Esophagus mucosa (tissue), 1 donor: ENCODE measurements around the gene RGR. TPM values are rescaled to one million over a fixed set of nuclear protein-coding genes. Genes with fewer than 3 reads are reported as not detected.
A peak's percentile ranks its signal among the peaks of the same experiment; 100 is the strongest.
"Not testable (repeated sequence)": the region's sequence is repeated elsewhere in the genome, so short reads cannot be mapped to it uniquely, and the experiment has no call there.

ENCODE experiments used
- ATAC-seq: fragments of 200-7000 bp; cut with Tn5 transposase; one replicate; pipeline ENCODE4 v1.9.1; 2020
- total RNA-seq: library from RNA; stranded (reverse); gene quantifications from one replicate; pipeline ENCODE4 v1.2.4, GENCODE V29; 2023
- donor health status: DM: yes; HTN: yes; CAD: no.

Gene RGR
- total RNA-seq, 1 donor from 2014 or later: not detected

DNA sequence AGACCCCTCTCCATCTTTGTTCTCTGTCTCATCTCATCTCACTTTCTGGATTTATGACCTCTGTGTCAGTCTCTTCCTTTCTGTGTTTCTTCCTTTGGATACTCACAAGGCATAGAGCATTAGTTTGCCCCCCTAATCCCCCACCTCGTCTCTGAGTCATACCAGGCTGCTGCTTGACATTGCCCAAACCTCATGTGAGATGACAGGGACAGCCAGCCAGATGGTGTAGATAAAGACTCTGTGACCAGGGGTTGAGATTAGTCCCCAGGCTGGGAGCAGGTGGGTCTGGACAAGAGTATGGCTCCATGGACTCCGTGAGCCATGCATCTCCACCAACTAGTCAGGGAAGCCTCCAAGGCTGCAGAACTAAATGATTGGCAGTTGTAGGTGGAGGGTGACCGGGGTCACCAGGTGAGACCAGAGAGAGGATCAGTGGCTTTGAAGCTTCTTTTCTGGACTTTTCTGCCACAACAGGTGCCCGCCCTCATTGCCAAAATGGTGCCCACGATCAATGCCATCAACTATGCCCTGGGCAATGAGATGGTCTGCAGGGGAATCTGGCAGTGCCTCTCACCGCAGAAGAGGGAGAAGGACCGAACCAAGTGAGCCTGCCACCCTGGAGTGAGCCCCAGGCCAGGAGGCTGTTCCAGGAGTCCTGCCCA is 13.3 kb downstream of the RGR start:
- ATAC-seq: no peak

DNA sequence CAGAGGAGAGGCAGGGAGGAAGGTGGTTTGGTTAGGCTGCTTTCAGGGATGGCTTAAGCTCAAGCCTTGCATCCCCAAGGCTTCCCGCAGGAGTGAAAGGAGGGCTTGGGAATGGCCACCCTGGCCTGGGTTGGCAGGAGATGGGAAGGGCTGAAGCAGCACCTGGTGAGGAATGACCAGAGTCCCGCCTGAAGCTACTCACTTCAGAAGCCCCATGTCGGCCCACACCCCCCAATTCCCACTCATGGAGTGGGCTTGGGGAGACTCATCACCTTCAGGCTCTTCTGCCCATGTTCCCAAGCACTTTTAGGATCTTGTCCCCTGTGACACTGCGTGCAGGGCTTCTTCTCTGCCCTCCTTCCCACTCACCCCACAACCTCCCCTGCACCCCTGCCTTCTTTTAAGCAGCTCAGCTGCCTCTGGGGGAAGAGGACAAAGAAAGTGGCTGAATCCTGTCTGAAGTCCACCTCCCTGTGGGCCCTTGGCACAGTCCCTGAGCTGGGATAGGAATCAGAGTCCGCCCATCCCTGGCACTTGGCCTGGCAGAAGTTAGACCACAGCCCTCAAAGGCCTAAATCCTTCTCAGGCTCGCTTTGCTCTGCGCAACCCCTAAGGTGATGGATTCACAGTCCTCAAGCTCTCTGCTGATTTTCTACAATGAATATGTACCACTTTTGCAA is 16.5 kb downstream of the RGR start:
- ATAC-seq: no peak

DNA sequence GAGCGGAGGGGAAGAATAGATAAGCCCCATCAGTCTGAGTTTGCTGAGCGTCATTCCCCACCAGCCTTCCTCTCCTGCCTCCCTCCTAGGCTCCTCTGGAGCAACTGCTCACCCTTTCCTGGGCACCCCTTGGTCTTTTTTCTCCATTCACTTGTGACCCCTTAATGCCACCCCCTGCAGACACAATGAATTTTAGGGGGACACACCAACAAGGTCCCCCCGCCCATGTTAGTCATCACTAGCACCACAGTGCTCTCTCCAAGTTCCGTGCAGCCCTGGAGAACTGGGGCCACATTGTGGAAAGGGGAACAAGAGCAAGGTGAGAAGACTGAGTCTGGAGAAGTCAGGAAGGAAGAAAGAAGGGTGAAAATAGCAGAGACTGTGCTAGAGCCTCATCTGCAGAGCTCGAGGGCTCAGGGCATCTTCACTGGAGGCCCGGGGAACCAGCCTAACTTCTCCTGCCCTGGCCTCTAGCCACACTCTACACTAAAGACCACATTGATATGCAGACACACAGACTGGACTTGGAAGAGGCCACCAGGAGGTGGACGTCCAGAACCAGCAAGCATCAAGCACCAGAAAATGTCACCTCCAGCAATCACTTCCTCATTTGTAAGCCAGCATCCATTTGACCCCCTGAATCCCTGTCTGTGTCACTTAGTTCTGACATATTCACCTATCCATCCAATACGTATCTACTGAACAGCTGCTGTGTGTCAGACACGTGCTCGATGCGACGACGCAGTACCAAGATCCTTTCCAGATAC is 17.5 kb downstream of the RGR start:
- ATAC-seq: no peak

- no peak for ATAC-seq
These were observed 18.9 kb downstream of the RGR start for GRCh38 chr10:84263716-84264115.

GRCh38 chr10:84264611-84265141 is 19.8 kb downstream of the RGR start:
- peak; percentile 83 for ATAC-seq

- no peak for ATAC-seq
These were observed 20.6 kb downstream of the RGR start for GRCh38 chr10:84265418-84265817.

- ATAC-seq: peak; percentile 75
These were observed 22.8 kb downstream of the RGR start for GRCh38 chr10:84267503-84268126.

GRCh38 chr10:84269162-84269561 is 24.3 kb downstream of the RGR start:
- no peak for ATAC-seq

DNA sequence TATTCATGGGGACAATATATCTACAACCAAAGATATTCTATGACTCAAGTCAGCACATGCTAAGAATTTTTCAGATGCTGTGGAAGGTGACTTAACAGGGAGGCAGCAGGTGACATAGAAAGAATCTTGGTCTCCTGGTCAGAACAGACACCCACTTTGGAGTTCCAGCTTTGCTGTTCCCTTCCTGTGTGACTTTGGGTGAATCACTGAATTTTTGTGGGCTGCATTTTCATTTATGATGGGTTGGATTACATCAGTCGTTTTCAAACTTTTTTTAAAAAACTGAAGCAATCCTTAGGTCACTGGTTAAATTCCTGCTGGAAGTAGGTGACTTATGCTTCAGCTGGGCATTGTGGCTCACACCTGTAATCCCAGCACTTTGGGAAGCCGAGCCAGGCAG is 24.9 kb downstream of the RGR start:
- no peak for ATAC-seq

- no peak for ATAC-seq
These were observed 25.9 kb downstream of the RGR start for GRCh38 chr10:84270708-84271107.

- not testable (repeated sequence) for ATAC-seq
These were observed 35.1 kb downstream of the RGR start for GRCh38 chr10:84279876-84280475.

DNA sequence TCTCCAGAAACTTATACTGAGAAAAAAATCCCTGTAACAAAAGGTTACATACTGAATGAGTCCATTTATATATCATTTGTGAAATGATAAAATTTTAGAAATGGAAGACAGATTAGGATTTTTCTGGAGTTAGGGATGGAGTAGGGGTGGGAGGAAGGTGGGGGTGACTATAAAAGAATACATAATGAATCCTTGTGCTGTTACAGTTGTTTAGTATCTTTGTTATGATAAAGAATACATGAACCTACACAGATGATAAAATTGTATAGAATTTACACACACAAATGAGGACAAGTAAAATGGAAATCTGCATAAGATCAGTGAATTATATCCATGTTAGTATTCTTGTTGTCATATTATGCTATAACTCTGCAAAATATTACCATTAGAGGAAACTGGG is 41.8 kb downstream of the RGR start:
- ATAC-seq: no peak

DNA sequence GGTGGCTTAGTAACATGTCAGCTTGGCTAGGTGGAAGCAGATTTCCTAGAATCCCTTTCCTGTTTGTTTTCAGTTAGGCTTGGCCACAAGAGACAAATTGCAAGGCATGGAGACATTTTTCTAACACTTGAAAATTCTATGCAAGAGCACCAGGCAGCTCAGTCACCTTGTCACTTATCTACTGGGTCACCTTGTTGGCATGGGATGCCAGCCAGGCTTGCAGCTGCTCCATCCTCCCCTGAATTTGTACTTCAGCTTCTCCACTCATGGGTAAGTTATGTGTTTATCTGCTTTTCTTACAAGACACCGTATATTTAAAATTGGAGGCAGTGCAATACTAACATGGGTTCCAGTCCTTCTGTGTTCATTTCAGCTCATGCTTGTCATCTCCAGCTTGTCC is 43.3 kb downstream of the RGR start:
- ATAC-seq: no peak

GRCh38 chr10:84289521-84290200 is 44.8 kb downstream of the RGR start:
- no peak for ATAC-seq

DNA sequence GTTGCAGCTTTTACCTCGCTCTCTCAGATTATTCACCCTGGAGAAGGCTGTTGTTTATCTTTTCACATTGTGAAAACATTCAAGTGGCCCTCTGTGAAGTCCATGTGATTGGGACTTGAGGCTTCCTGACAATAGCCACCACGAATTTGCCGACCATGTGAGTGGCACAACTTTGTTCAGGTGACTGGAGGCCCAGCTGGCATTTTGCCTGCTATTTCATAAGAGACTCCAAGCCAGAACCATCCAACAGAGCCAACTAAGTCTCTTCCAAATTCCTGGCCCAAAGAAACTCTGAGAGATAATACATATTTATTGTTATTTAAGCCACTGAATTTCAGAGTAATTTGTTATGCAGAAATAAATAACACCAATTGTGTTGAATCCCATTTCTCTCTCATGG is 45.4 kb downstream of the RGR start:
- ATAC-seq: no peak

DNA sequence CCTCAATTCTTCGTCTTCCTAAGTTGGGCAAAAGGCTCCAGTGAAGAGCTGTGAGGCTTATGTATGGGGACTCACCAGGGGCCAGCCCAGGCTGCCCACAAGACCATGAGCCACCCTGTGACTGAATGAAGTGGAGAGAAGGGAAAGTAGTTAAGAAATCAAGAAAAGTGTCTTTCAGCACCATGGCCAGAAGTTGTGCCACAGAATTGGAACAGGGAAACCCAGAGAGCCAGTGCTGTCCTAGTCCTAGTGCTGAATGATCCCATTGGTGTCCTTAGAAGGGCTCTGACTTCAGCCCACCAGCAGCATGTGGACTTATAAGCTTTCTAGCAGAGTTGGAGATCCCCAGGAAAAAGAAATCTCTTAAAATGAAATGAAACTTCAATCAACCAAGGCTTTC is 46.5 kb downstream of the RGR start:
- ATAC-seq: no peak

- ATAC-seq: no peak
These were observed 47.6 kb downstream of the RGR start for GRCh38 chr10:84292502-84292901.

GRCh38 chr10:84293171-84293570 is 48.3 kb downstream of the RGR start:
- ATAC-seq: no peak

DNA sequence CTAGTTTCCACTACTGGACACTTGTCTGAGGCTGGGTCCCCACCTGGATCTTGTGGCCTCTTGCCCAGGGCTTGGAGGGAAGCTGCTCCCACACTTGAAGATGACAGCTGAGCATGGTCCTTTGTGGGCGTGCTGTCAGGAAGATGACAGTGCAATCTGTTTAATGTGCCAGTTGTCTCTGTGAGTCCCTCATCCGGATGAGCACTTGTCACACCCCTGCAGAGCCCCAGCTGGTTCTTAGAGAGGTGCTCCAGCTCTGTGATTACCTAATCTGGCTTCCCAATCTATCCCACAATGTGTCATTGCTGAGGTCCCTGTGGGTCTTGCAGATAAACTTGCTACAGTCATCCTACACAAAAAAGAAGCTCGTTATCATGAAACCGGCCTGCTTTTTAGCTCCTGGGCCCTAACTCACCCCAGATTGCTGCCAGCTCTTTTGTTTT is 48.7 kb downstream of the RGR start:
- no peak for ATAC-seq

DNA sequence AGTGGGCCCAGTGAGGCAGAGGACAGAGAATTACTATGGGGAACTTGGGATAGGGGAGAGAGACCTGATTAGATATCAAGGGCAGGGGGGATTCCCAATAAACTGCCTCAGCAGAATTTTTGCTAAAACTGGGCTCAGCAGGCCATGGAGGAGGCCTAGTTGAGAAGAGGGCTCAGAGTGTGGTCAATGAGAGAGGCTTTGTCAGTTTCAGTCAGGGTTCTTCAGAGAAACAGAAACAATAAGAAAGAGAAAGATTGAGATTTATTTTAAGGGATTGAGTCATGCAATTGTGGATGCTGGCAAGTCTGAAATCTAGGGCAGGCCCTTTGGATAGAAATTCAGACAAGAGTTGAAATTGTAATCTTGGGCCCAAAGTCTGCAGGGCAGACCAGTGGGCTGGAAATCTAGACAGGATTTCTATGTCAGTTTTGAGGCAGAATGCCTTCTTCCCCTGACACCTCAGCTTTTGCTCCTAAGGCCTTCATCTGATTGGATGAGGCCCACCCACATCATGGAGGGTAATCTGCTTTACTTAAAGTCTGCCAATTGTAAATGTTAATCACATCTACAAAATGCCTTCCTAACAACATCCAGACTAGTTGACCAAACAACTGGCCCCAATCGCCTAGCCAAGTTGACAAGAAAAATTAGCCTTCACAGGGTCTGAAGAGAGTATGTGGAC is 50.1 kb downstream of the RGR start:
- no peak for ATAC-seq
